Bronchial epithelial cell (primary cell): ENCODE results near the gene TTYH2. TPM values are rescaled to one million over a fixed set of nuclear protein-coding genes. Genes with fewer than 3 reads are reported as not detected.

Source experiments
- DNase-seq: peaks from one replicate; pipeline ENCODE4 v3.0.0-alpha.2; 2010; ENCODE audit warnings: low read depth
- FAIRE-seq: peaks from 2 replicates; lab custom pipeline; 2011; peaks lifted over from hg19 to GRCh38; lab: Jason Lieb, UNC
- H3K27me3 ChIP-seq: 2 replicates; pipeline ENCODE4 v1.5.1; 2011; ENCODE audit warnings: low read length; ENCODE audit not compliant: control insufficient read depth, insufficient read depth
- H3K36me3 ChIP-seq: 2 replicates; pipeline ENCODE4 v1.5.1; 2011; ENCODE audit warnings: low read length; ENCODE audit not compliant: control insufficient read depth, insufficient read depth
- H3K4me3 ChIP-seq: 2 replicates; pipeline ENCODE4 v1.5.1; 2011; ENCODE audit warnings: mild to moderate bottlenecking, low read depth, low read length, control low read depth
- CTCF ChIP-seq: IDR thresholded peaks from 2 replicates; pipeline ENCODE4 v1.5.1; 2011; ENCODE audit warnings: mild to moderate bottlenecking, moderate library complexity, low read length, control low read depth, inconsistent platforms; ENCODE audit not compliant: insufficient read depth, severe bottlenecking
- total RNA-seq: library from RNA; depleted of rRNA; stranded (reverse); fragments of >200 nt; gene quantifications from 2 replicates; pipeline ENCODE4 v1.2.1, GENCODE V29; 2014

The TTYH2 gene
- total RNA-seq, 1 donor from 2014 or later = 2.4 TPM

GRCh38 chr17:74217888-74218287 lies 4.5 kb downstream of the TTYH2 start:
- Histone ChIP-seq H3K27me3 (peaks cover 3% of the 10 kb centered on the region), H3K36me3 (no peaks in the 10 kb centered on the region), H3K4me3 (no peak overlapping the region)
- no peak for FAIRE-seq
- DNase-seq = no peak
- no peak for TF ChIP-seq CTCF

- Histone ChIP-seq H3K36me3 (no peaks in the 10 kb centered on the region), H3K27me3 (peaks cover 3% of the 10 kb centered on the region), H3K4me3 (no peak overlapping the region)
- DNase-seq (no peak), FAIRE-seq (no peak)
- TF ChIP-seq CTCF = no peak
Measured at GRCh38 chr17:74218436-74218835, 5.1 kb downstream of the TTYH2 start.

GRCh38 chr17:74219576-74220133 lies 6.3 kb downstream of the TTYH2 start:
- no peak for FAIRE-seq
- Histone ChIP-seq H3K4me3 (no peak overlapping the region), H3K36me3 (no peaks in the 10 kb centered on the region), H3K27me3 (no peaks in the 10 kb centered on the region)
- TF ChIP-seq CTCF = no peak
- no peak for DNase-seq

- no peaks in the 10 kb centered on the region for H3K27me3 ChIP-seq
- no peak for FAIRE-seq
- no peak overlapping the region for H3K4me3 ChIP-seq
- DNase-seq = no peak
- no peaks in the 10 kb centered on the region for H3K36me3 ChIP-seq
- TF ChIP-seq CTCF = no peak
Measured at GRCh38 chr17:74220219-74220618, 6.8 kb downstream of the TTYH2 start.

GRCh38 chr17:74220946-74221818 lies 7.8 kb downstream of the TTYH2 start:
- H3K4me3 ChIP-seq = no peak overlapping the region
- H3K27me3 ChIP-seq = no peaks in the 10 kb centered on the region
- DNase-seq (no peak), FAIRE-seq (no peak)
- no peak for TF ChIP-seq CTCF
- no peaks in the 10 kb centered on the region for H3K36me3 ChIP-seq
